Measurements from ENCODE around the gene CCDC88B.
"Not testable (repeated sequence)": the region's sequence is repeated elsewhere in the genome, so short reads cannot be mapped to it uniquely, and the experiment has no call there.

CCDC88B gene

DNA sequence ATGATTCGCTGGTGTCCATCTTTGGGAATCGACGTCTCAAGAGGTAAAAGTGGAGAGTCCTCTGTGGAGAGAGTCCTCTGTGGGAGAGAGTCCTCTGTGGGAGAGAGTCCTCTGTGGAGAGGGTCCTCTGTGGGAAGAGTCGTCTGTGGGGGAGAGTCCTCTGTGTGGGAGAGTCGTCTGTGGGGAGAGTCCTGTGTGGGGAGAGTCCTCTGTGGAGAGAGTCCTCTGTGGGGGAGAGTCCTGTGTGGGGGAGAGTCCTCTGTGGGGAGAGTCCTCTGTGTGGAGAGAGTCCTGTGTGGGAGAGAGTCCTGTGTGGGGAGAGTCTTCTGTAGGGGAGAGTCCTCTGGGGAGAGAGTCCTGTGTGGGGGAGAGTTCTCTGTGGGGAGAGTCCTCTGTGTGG lies 19.0 kb upstream of the CCDC88B start:
- DNase-seq: no peak

- no peak for DNase-seq
These were observed 18.5 kb upstream of the CCDC88B start for GRCh38 chr11:64321533-64321932.

DNA sequence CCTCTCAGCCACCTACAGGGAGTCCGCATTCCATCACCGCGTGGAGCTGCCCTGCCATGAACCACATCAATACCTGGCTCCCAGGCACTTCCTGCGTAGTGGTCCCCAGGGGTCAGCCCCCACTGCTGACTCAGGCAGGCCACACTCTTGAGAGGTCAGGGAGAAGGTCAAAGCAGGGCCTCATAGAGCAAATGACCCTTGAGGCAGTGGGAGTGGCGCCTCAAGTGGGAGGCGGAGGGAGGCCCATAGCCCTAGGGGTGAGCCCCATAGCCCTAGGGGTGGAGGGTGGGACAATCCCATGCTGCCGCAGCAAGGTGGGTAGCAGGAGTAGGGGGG lies 17.1 kb upstream of the CCDC88B start:
- DNase-seq: no peak

- no peak for DNase-seq
These were observed 16.6 kb upstream of the CCDC88B start for GRCh38 chr11:64323373-64323772.

- not testable (repeated sequence) for DNase-seq
These were observed 16.0 kb upstream of the CCDC88B start for GRCh38 chr11:64323984-64324383.

- no peak for DNase-seq
These were observed 15.1 kb upstream of the CCDC88B start for GRCh38 chr11:64324692-64325469.

DNA sequence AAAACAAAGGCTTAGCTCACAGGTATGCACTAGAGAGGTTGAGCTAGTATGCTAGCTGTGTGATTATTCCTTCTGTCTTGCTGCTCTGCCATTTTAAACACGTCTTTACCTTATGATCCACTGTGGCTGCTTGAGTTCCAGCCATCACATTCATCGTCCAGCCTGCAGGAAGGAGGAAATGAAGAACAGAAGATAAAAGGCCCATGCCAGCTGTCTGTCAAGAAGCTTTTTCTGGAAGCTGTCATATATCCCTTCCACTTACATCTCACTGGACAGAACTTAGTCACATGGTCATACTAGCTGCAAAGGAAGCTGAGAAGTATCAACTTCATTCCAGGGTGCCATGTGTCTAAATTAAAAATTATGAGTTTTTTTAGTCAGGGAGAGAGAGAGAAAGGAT lies 12.6 kb upstream of the CCDC88B start:
- no peak for DNase-seq

DNA sequence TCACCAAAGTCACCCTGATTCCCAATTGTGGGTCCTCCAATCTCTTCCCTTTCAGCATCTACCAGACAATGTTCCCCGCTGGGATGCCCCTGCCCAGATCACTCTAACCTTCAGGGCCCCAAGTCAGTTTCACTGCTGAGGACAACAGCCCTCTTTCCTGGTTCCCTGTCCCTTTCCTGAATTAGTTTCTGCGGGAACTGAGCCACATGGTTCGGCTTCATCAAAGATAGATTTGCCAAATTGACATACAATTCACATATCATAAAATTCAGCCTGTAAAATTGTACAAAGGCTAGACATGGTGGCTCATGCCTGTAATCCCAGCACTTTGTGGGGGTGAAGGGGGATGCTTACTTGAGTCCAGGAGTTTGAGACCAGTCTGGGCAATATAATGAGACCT lies 12.0 kb upstream of the CCDC88B start:
- no peak for DNase-seq

- no peak for DNase-seq
These were observed 9.1 kb upstream of the CCDC88B start for GRCh38 chr11:64330888-64331287.

- DNase-seq: peak; percentile 68 to 82
These were observed 8.2 kb upstream of the CCDC88B start for GRCh38 chr11:64331569-64332371.

DNA sequence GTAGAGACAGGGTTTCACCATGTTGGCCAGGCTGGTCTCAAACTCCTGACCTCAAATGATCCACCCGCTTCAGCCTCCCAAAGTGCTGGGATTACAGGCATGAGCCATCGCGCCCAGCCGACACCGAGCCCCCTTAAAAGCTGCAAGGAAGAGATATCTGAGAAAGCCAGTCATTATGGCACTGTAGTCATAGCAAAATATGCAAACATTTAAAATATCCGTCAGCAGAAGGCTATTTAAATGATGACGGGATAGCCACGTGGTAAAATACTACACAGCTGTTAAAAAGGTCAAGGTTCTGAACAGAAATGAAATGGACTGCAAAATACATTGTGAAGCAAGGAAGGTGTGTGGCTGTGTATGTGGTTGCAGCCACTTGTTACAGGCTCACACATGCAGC lies 6.4 kb upstream of the CCDC88B start:
- DNase-seq: no peak

GRCh38 chr11:64334764-64335735 lies 5.0 kb upstream of the CCDC88B start:
- peak; percentile 30 to 42 for DNase-seq

GRCh38 chr11:64337538-64338249 lies 2.3 kb upstream of the CCDC88B start:
- DNase-seq: no peak

DNA sequence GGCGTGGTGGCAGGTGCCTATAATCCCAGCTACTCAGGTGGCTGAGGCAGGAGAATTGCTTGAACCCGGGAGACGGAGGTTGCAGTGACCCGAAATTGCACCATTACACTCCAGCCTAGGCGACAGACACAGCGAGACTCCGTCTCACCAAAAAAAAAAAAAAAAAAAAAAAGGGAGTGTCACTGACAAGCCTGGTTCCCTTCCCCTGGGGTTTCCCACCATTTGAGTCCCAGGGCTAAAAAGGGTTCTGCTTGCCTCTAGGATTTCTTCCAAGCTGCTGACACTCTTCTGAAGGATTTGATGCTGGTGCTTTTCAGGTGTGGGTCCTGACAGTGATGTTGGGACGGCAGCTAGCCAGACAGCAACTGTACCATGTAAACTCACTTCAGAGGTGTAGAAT lies 1.3 kb upstream of the CCDC88B start:
- DNase-seq: no peak

GRCh38 chr11:64339286-64339685 lies 718 bp upstream of the CCDC88B start:
- no peak for DNase-seq

GRCh38 chr11:64340671-64341335 lies 799 bp downstream of the CCDC88B start:
- peak; percentile 83 to 90 for DNase-seq

DNA sequence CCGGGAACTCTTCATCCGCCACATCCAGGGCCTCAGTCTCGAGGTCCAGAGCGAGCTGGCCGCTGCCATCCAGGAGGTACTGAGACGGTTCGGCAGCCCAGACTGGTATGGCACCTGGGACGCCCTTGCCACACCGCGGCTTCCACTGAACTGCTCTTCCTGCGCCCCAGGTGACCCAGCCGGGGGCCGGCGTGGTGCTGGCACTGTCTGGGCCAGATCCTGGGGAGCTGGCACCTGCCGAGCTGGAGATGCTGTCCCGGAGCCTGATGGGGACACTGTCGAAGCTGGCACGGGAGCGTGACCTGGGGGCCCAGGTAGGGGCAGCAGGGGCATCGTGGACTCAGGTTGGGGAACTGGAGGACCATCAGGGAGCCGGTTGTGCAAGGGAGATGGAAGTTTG lies 1.4 kb downstream of the CCDC88B start:
- no peak for DNase-seq

GRCh38 chr11:64341851-64342791 lies 2.1 kb downstream of the CCDC88B start:
- DNase-seq: peak; percentile 92 to 95

DNA sequence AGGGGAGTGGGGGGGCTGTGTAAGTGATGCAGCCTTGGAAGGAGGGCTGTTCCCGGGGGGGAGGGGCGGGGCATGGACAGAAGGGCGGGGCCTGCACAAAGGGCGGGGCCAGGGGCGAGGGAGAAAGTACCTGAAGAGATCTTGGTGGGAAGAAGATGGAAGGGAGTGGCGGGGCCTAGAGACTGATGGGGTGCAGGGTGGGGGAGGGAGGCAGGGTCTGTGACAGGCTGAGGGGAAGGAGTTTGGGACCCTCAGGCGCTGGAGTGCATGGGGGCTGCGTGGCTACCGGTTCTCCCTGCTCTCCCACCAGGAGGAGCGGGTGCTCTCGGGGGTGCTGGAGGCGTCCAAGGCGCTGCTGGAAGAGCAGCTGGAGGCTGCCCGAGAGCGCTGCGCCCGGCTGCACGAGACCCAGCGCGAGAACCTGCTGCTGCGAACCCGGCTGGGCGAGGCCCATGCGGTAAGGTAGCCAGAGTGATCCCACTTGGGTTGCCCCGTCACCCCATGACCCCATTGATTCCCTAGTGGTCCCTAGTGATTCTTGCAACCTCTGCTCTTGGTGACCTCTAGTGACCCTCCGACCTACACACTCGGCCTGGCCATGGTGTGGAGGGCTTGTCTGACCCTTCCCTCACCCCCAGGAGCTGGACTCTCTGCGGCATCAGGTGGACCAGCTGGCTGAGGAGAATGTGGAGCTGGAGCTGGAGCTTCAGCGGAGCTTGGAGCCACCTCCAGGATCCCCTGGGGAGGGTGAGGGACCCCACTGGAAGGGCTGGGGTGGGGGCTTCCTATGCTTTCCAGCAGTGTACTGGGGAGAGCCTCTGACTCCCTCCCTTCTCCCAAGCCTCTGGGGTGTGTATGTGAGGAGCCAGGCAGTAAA lies 3.1 kb downstream of the CCDC88B start:
- no peak for DNase-seq
